Fibroblast of lung (primary cell): ENCODE results near the gene CST7. TPM values are rescaled to one million over a fixed set of nuclear protein-coding genes. Genes with fewer than 3 reads are reported as not detected.

Experiments
- DNase-seq, 2 donors: peaks; one replicate each; pipeline versions ENCODE4 v3.0.0 to v3.0.0-alpha.2; 2010; ENCODE audit warnings: low read depth in 2 of 2
- H2AFZ ChIP-seq: 2 replicates; pipeline ENCODE4 v1.5.1; 2012; ENCODE audit warnings: low read length, control low read depth, inconsistent platforms
- H3K27ac ChIP-seq: 2 replicates; pipeline ENCODE4 v1.5.1; 2011; ENCODE audit warnings: low read length, control low read depth; ENCODE audit not compliant: insufficient read depth
- H3K27me3 ChIP-seq: 2 replicates; pipeline ENCODE4 v1.5.1; 2011; ENCODE audit warnings: mild to moderate bottlenecking, low read length; ENCODE audit not compliant: control insufficient read depth, insufficient read depth
- H3K36me3 ChIP-seq: 2 replicates; pipeline ENCODE4 v1.5.1; 2011; ENCODE audit warnings: low read length; ENCODE audit not compliant: control insufficient read depth, insufficient read depth
- H3K4me1 ChIP-seq: 2 replicates; pipeline ENCODE4 v1.5.1; 2011; ENCODE audit warnings: low read length; ENCODE audit not compliant: control insufficient read depth, insufficient read depth; ENCODE audit errors: extremely low read depth
- H3K4me2 ChIP-seq: 2 replicates; pipeline ENCODE4 v1.5.1; 2011; ENCODE audit warnings: low read length, control low read depth; ENCODE audit not compliant: insufficient read depth; ENCODE audit errors: extremely low read depth
- H3K4me3 ChIP-seq, 4 experiments: fragments of 200-600 bp in 1 of 4; sonication (generic) in 1 of 4; replicated peaks in 1 of 4; 2 replicates each; pipeline ENCODE4 v1.5.1; 2011 to 2016; ENCODE audit warnings: low read length in 4 of 4, low read depth in 3 of 4, mild to moderate bottlenecking in 3 of 4, control low read depth in 2 of 4, inconsistent platforms in 1 of 4, mixed read lengths in 1 of 4; ENCODE audit not compliant: insufficient read depth in 1 of 4; ENCODE audit errors: control extremely low read depth in 1 of 4
- H3K79me2 ChIP-seq: 2 replicates; pipeline ENCODE4 v1.5.1; 2012; ENCODE audit warnings: mild to moderate bottlenecking, low read length, inconsistent platforms; ENCODE audit not compliant: control insufficient read depth, insufficient read depth
- H3K9ac ChIP-seq: 2 replicates; pipeline ENCODE4 v1.5.1; 2011; ENCODE audit warnings: mild to moderate bottlenecking, low read length, control low read depth; ENCODE audit not compliant: insufficient read depth
- H3K9me3 ChIP-seq: 2 replicates; pipeline ENCODE4 v1.5.1; 2012; ENCODE audit warnings: low read depth, low read length; ENCODE audit not compliant: control insufficient read depth, insufficient read depth
- H4K20me1 ChIP-seq: 2 replicates; pipeline ENCODE4 v1.5.1; 2011; ENCODE audit warnings: low read length; ENCODE audit not compliant: control insufficient read depth, insufficient read depth; ENCODE audit errors: extremely low read depth
- EZH2 ChIP-seq: IDR thresholded peaks from 2 replicates; pipeline ENCODE4 v1.5.1; 2012; ENCODE audit warnings: low read length, control low read depth, mild to moderate bottlenecking; ENCODE audit errors: missing control alignments
- polyA plus RNA-seq, 2 donors: library from polyadenylated mRNA; depleted of rRNA in 1 of 2; stranded (reverse) in 1 of 2; unstranded in 1 of 2; fragments of >200 nt; gene quantifications; 2 replicates each; pipeline ENCODE4 v1.2.1, GENCODE V29; 2011 to 2012; ENCODE audit warnings: missing spikeins in 1 of 2
- total RNA-seq: library from RNA; depleted of rRNA; stranded (reverse); fragments of >200 nt; gene quantifications from 2 replicates; pipeline ENCODE4 v1.2.1, GENCODE V29; 2014
- TF ChIP-seq, protein P1 (sequence below), 2 donors: IDR thresholded peaks in 1 of 2; conservative IDR thresholded peaks in 1 of 2; 1 replicate in 1 of 2; 2 replicates in 1 of 2; pipeline ENCODE4 v1.5.1; 2011 to 2012; ENCODE audit warnings: low read length in 2 of 2, control low read depth in 1 of 2, inconsistent platforms in 1 of 2, low read depth in 1 of 2, mild to moderate bottlenecking in 1 of 2

Gene CST7
- total and polyA plus RNA-seq, 2 donors (not counting 1 experiment from before 2014, with no cell fraction given) = not detected

GRCh38 chr20:24937579-24937978 lies 11.5 kb upstream of the CST7 start:
- no peak overlapping the region for H3K27ac ChIP-seq
- no peaks in the 10 kb centered on the region for H3K9me3 ChIP-seq
- no peaks in the 10 kb centered on the region for H3K27me3 ChIP-seq
- H3K9ac ChIP-seq = no peak overlapping the region
- H3K4me3 ChIP-seq = no peak overlapping the region
- TF ChIP-seq, protein P1, sequence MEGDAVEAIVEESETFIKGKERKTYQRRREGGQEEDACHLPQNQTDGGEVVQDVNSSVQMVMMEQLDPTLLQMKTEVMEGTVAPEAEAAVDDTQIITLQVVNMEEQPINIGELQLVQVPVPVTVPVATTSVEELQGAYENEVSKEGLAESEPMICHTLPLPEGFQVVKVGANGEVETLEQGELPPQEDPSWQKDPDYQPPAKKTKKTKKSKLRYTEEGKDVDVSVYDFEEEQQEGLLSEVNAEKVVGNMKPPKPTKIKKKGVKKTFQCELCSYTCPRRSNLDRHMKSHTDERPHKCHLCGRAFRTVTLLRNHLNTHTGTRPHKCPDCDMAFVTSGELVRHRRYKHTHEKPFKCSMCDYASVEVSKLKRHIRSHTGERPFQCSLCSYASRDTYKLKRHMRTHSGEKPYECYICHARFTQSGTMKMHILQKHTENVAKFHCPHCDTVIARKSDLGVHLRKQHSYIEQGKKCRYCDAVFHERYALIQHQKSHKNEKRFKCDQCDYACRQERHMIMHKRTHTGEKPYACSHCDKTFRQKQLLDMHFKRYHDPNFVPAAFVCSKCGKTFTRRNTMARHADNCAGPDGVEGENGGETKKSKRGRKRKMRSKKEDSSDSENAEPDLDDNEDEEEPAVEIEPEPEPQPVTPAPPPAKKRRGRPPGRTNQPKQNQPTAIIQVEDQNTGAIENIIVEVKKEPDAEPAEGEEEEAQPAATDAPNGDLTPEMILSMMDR (conservative IDR thresholded peaks at IDR 0.05 in 1 of 2, IDR thresholded peaks at IDR 0.05 in 1 of 2; ENCODE audit: low read depth in 1 of 2, low read length in 2 of 2) = no peak
- TF ChIP-seq EZH2 = no peak
- H3K36me3 ChIP-seq = no peaks in the 10 kb centered on the region
- no peak overlapping the region for H2AFZ ChIP-seq
- H3K79me2 ChIP-seq = no peaks in the 10 kb centered on the region
- no peak overlapping the region for H3K4me2 ChIP-seq
- H4K20me1 ChIP-seq = no peaks in the 10 kb centered on the region
- no peaks in the 10 kb centered on the region for H3K4me1 ChIP-seq
- DNase-seq = no peak

- no peaks in the 10 kb centered on the region for H3K79me2 ChIP-seq
- no peak overlapping the region for H3K4me3 ChIP-seq
- H3K27ac ChIP-seq = no peak overlapping the region
- H3K36me3 ChIP-seq = no peaks in the 10 kb centered on the region
- H3K9me3 ChIP-seq = no peaks in the 10 kb centered on the region
- no peaks in the 10 kb centered on the region for H4K20me1 ChIP-seq
- no peak overlapping the region for H3K4me2 ChIP-seq
- no peak overlapping the region for H2AFZ ChIP-seq
- no peaks in the 10 kb centered on the region for H3K4me1 ChIP-seq
- TF ChIP-seq, protein P1 (conservative IDR thresholded peaks at IDR 0.05 in 1 of 2, IDR thresholded peaks at IDR 0.05 in 1 of 2; ENCODE audit: low read depth in 1 of 2, low read length in 2 of 2) = no peak
- no peak for TF ChIP-seq EZH2
- H3K27me3 ChIP-seq = no peaks in the 10 kb centered on the region
- DNase-seq = no peak
- no peak overlapping the region for H3K9ac ChIP-seq
These were observed 10.6 kb upstream of the CST7 start for GRCh38 chr20:24938498-24938897.

DNA sequence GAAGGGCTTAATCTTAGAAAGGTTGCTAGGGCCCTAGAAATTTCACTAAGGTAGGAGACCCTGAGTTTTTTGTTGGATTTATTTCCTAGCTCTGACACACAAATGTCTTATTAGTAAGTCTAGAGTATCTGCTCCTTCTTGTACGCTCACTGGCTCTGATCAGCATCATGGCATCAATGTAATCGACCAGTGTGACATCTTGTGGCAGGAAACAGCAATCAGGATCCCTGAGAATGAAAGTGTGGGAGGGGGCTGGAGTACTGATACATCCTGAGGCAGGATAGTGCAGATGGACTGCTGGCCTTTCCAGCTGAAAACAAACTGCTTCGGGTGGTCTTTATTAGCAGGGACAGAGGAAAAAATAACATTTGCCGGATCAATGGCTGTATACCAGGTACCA lies 10.0 kb upstream of the CST7 start:
- H3K4me3 ChIP-seq = no peak overlapping the region
- no peaks in the 10 kb centered on the region for H3K36me3 ChIP-seq
- H4K20me1 ChIP-seq = no peaks in the 10 kb centered on the region
- no peak overlapping the region for H2AFZ ChIP-seq
- TF ChIP-seq, protein P1 (conservative IDR thresholded peaks at IDR 0.05 in 1 of 2, IDR thresholded peaks at IDR 0.05 in 1 of 2; ENCODE audit: low read depth in 1 of 2, low read length in 2 of 2) = no peak
- TF ChIP-seq EZH2 = no peak
- no peak overlapping the region for H3K4me2 ChIP-seq
- H3K79me2 ChIP-seq = no peaks in the 10 kb centered on the region
- H3K9me3 ChIP-seq = no peaks in the 10 kb centered on the region
- H3K4me1 ChIP-seq = no peaks in the 10 kb centered on the region
- no peaks in the 10 kb centered on the region for H3K27me3 ChIP-seq
- no peak overlapping the region for H3K9ac ChIP-seq
- no peak for DNase-seq
- H3K27ac ChIP-seq = no peak overlapping the region
